LoVo (cell line): ENCODE data around the gene AMMECR1L.
"Not testable (repeated sequence)": the region's sequence is repeated elsewhere in the genome, so short reads cannot be mapped to it uniquely, and the experiment has no call there.

Experiments used
- DNase-seq: peaks from one replicate; pipeline ENCODE4 v3.0.0-alpha.2; 2016; ENCODE audit warnings: low spot score

The AMMECR1L gene

DNA sequence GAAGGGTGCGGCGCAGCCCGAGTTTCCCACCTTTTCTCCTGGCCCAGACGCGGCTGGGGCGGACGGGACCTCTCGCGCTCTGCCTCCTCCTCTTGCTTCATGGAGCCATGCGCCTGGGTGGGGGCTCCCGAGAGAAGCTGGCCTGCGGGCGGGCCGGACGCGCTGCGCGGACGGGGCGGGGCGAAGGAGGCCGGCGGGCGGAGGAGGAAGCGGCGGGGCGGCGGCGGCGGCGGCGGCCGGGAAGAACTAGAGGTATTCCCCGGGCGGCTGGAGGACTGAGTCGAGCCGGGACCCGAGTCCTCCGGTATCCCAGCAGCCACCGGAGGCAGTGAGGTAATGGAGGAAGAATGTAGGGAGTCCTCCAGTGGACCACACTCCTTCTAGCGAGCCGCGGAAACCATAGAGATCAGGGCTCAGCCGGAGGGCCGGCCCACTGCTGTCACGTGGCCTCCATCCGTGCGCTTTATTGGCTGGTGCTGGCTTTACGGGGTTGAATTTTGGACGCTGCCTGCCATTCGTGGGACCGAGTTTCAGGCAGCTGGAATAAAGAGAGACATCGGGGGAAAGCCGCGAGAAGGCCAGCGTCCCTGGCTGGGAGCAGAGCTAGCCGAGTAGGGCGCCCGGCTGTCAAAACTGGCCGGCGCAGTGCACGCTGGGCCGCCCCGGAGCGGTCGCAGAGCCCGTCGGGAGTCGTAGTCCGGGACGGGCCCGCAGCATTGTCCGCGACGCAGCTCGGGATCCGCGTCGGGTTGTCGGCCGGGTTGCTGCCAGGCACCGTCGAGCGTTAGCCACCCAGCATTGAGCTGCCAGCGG, at the start of gene AMMECR1L:
TSS of gene AMMECR1L (minus strand) at position 177 of the 813 bp plus-strand sequence. CDS start 11,722 bp downstream, outside the sequence.
- DNase-seq, result peak; percentile 44

DNA sequence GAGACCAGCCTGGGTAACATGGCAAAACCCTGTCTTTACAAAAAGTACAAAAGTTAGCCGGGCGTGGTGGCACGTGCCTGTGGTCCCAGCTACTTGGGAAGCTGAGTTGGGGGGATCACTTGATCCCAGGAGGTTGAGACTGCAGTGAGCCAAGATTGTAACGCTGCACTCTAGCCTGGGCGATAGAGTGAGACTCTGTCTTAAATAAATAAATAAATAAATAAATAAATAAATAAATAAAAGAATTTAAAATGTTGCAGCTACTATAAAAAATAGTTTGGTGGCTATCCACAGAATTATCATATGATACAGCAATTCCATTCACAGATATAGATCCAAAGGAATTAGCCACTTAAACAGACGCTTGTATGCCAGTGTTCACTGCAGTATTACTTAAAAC, 49.6 kb upstream of the AMMECR1L start:
- no peak for DNase-seq

DNA sequence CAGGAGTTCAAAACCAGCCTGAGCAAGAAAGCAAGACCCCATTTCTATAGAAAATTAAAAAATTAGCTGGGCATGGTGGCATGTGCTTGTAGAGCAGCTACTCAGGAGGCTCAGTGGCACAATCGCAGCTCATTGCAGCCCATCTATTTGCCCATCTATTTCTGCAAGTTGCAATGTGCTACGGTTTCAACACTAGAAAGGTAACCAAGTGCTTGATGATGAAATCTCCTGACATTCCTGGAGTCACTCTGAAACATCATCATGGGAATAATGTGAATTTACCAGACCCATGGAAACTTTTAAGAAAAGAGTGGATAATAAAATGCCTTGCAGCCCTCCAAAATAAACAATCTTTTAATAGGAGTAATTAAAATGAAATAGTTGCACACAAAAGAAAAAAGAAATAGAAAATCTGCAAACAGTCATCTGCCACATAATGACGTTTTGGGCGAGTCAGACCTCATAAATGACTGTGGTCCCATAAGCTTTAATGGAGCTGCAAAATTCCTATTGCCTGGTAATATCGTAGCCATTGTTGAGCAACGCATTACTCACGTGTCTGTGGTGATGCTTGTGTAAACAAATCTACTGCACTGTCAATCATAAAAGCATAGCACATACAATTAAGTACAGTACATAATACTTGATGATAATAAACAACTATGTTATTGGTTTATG, 46.6 kb upstream of the AMMECR1L start:
- DNase-seq, result peak; percentile 84

DNA sequence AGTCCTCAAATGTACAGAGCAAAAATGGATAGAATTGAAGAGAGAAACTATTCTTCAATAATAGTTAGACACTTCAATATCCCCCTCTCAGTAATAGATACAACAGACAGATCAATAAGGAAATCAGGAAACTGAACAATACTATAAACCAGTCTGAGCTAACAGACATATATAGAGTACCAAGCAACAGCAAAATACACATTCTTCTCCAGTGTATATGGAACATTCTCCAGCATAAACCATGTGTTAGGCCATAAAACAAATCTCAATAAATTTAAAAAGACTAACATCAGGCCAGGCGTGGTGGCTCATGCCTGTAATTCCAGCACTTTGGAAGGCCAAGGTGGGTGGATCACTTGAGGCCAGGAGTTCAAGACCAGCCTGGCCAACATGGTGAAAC, 43.7 kb upstream of the AMMECR1L start:
- DNase-seq, result no peak

DNA sequence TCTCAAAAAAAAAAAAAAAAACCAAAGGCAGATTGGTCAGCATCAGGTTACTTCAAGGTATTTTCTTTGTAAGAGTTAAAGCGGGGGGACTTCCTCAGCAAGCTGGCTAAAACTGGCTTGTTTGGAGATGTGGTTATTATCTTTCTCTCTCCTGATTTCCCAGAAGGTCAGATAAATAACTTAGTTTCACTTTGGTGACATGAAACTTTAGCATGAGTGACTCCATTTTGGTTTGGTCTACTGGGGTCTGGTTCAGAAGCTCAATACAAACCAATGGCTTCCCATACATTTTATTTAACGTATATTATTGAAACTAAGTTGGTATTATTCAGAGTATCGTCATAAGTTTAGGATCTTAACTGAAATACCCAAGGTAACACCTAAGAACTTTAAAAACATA, 41.6 kb upstream of the AMMECR1L start:
- DNase-seq, result no peak

DNA sequence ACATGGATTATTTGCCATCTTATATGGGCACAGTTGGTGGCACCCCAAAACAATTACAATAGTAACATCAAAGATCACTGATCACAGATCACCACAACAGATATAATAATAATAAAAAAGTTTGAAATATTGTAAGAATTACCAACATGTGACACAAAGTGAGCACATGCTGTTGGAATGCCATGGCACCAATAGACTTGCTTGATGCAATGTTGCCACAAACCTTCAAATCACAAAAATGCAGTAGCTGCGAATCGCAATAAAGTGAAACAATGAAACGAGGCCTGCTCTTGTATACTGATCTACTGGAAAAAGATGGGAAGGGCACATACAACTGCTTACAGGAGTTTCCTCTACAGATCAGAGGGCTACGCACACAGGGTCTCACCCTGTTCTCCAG, 32.2 kb upstream of the AMMECR1L start:
- no peak for DNase-seq

DNA sequence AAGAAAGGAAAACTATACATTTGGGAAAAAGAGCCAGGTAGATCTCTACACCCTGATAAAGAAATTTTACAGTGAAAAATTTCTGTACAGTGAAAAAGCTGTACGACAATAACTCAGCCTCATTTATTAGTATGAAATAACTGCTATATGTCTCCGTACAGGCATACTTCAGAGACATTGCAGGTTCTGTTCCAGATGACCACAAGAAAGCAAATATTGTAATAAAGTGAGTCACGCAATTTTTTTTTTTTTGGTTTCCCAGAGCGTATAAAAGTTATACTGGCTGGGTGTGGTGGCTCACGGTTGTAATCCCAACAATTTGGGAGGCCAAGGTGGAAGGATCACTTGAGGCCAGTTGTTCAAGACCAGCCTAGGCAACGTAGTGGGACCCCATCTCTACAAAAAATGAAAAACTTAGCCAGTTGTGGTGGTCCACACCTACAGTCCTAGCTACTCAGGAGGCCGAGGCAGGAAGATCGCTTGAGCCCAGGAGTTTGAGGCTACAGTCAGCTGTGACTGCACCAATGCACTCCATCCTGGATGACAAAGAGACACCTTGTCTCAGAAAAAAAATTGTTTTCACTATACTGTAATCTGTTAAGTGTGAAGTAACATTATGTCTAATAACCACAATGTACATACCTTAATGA, 28.2 kb upstream of the AMMECR1L start:
- DNase-seq, result peak; percentile 83

DNA sequence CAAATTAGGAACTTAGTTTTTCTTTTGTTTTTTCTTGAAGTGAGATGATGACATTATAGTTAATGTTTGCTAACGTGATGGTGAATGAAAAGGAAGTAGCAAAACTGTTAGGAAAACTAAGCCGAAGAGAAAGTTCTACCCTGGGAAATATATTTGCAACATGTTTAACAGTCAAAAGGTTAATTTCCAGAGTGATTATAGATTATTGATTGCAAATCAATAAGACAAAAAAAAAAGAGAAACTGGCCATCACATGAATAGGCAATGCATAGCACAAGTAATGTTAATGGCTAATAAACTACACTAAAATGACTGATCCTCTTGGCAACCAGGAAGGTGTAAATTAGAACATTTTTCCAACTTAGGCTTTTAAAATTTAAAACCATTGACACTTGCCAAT, 26.0 kb upstream of the AMMECR1L start:
- no peak for DNase-seq

DNA sequence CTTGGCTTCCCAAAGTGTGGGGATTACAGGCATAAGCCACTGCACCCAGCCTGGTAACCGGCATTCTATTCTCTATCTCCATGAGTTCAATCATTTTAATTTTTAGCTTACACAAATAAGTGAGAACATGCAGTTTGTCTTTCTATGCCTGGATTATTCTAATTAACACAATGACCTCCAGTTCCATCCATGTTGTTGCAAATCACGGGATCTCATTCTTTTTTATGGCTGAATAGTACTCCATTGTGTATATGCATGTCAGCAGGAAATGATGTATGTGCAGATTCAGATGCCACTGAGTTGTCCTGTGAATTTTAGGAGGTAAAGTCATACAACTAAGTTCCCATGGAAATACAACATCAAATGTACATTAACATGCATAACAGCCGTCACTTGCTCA, 24.7 kb upstream of the AMMECR1L start:
- no peak for DNase-seq

DNA sequence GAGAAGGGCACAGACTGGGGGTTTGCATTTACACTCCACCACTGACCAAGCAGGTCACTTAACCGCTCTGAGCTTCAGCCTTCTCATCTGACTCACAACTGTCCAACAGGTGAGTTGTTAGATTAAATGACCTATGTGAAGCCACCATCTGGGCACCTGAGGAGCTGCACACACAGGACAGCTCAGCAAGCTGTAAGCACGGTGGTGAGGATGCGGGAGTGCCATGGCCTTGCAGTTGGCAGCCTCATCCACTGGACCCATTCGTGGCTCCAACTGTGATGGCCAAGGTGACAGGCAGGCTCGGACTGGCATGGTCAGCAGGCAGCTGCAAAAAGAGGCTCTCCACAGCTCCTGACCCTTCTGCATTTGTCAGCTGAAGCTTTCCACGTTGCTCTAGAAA, 23.3 kb upstream of the AMMECR1L start:
- no peak for DNase-seq

DNA sequence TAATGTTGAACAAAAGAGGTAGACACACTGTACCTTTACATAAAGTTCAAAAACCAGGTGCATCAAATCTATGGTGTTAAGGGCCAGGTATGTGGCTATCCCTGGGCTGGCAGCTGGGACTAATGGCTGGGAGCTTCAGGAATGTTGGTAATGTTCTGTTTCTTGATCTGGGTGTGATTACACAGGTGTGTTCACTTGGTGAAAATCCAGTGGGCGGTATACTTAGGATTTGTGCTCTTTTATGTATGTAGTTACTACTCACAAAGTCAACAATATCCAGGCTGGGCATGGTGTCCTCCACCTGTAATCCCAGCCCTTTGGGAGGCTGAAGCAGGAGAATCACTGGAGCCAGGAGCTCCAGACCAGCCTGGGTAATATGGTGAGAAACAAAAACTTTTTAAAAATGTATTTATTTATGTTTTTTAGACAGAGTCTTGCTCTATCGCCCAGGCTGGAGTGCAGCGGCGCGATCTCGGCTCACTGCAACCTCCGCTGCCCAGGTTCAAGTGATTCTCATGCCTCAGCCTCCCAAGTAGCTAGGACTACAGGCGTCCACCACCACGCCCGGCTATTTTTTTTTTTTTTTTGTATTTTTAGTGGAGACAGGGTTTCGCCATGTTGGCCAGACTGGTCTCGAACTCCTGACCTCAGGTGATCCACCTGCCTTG, 22.1 kb upstream of the AMMECR1L start:
- DNase-seq, result not testable (repeated sequence)

DNA sequence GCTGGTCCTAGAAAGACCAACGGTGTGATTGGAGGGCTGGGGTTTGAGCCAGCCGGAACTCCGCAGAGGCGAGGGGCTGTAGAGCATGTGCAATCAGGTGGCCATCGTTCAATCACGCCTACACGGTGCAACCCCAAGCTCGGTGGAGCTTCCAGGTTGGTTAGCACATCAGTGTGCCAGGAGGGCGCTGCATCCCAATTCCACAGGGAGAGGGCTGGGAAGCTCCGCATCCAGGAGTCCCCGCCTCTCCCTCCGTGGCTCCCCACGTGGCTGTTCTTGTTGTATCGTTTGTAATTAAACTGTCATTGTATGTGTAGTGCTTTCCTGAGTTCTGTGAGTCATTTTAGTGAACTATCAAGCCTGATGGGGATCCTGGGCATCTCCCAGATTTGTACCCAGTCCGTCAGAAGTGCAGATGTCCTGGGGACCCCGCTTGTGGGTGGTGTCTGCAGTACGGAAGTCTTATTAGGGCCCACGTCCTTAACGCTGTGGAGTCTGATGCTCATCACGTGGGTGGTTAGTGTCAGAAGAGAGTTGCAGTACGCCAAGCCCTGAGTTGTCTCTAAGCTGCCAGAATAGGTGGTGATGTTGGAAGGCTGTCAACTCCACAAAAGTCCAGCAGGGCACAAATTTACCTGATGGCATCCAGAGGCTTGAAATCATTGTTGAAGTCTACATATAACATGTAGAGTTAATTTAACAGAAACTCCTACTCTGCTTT, 20.6 kb upstream of the AMMECR1L start:
- no peak for DNase-seq

DNA sequence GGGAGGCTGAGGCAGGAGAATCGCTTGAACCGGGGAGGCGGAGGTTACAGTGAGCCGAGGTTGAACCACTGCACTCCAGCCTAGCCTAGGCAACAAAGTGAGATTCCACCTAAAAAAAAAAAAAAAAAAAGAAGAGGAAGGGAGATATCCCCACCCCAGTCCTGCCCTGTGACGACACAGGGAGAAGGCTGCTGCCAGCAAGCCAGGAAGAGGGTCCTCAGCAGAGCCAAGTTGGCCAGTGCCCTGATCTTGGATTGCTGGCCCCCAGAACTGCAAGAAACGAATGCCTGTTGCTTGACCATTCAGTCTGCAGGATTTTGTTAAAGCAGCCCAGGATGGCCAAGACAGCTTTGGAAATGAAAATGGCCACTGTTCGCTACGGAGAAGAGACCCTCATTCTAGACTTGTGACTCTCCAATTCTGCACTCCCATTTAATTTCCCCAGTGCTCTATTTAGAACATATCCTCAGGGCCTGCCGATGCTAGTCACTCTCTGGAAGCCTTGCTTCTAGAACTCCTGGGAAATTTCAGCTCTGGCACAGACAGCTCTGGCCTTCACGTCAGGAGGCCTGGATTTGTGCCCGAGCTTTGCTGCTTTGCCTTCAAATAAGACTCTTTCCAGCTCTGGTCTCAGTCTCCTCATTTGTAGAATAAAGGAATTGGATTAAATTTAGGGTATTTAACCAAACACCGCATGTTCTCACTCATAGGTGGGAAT, 15.7 kb upstream of the AMMECR1L start:
- DNase-seq, result no peak

DNA sequence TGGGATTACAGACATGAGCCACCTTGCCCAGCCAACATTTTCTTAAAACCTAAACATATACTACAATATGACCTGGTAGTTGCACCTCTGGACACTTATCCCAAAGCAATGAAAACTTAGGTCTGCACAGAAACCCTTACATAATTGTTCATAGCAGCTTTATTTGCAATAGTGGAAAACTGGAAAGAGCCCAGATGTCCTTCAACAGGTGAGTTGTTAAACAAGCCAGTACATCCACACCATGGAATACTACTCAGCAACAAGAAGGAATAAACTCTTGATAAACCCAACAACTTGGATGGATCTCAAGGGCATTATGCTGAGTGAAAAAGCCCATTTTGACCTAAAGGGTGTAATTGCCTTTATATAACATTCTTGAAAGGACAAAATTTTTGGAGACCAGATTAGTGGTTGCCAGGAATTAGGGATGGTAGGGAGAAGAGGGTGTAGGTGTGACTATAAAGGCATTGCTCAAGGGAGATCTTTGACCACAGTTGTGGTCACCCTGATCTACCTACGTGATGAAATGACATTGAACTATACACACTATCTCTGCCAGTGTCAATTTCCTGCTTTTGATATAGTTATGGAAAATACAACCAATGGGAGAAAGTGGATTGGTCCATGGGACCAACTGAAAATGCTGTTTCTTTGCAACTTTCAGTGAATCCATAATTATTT, 11.9 kb upstream of the AMMECR1L start:
- DNase-seq, result no peak

DNA sequence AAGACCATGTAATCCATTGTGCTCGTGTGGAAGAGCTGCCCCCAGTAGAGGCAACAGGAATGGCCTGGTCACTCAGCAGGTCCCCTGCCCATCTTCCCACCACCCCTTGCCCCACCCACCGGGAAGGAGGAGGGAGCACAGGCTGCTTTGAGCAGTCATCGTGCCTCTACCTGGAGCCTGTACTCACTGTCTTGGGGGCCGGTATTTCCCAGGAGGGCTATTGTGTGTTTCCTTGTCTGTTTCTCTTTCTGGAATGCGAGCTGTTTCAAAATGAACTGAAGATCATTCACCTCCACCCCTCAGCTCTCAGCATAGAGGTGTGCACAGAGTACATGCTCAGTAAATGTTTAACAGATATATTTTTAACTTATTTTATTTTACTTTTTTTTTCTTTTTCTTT, 7.7 kb upstream of the AMMECR1L start:
- DNase-seq, result no peak

DNA sequence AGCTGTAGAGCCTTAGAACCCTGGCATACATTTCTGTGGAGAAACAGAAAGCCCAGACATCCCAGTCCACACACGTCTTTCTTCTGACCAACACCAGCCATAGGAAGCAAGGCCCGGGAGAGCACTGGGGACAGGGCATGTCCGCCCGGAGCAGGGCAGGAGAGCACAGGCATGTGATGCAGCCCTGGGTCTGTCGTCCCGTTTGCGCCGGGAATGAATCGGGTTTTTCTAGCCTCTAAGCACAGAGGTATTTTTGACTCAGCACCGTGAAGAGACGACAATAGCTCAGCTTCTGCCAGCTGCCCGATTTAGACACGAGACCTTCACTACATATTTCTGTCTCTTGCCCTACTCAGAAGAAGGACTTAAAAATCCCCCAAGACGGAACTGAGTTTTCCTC, 7.3 kb upstream of the AMMECR1L start:
- no peak for DNase-seq

DNA sequence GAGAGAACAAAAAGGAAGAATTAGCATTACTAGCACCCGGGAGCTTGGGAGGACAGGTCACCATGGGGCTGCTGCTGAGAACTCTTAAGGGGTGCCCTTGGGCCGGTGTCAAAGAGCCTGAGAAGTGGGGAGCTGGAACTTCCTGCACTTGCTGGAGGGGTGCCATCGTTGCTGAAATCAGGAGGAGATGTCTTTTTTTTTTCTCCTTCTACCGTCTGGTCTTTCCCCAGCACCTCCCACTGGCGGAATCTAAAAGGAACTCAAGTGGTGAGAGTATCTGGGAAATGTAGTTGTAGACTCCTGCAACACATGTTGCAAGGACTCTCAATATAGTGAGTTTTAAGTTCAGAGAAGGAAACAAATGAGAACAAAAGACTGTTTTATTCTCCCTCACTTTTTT, 6.1 kb upstream of the AMMECR1L start:
- no peak for DNase-seq

DNA sequence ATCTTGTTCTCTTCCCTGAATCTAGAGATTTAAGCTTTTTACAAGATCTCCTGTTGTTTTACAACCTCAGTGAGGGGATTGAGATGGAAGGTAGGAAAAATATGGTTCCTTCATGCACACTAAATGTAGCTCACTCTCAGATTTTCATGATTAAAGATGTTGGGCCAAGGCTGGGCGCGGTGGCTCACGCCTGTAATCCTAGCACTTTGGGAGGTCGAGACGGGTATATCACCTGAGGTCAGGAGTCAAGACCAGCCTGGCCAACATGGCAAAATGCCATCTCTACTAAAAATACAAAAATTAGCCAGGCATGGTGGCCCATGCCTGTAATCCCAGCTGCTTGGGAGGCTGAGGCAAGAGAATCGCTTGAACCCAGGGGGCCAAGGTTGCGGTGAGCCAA, 5.0 kb upstream of the AMMECR1L start:
- DNase-seq, result not testable (repeated sequence)

DNA sequence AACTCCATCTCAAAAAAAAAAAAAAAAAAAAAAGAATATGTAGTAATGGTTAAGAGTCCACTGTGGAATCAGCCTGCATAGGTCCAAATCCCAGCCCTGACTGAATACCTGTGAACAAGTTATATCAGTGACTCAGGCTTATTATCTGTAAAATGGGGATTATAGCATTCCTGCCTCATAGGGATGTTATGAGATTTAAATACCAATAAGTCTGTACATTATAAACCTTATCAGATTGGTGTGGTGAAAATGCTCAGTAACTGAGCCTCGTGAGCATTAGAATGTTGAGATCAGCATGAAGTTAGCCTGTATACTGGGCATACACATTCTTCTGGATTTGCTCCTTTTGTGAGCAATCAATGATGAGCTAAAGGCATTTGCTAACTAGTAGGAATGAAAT, 3.0 kb upstream of the AMMECR1L start:
- no peak for DNase-seq

DNA sequence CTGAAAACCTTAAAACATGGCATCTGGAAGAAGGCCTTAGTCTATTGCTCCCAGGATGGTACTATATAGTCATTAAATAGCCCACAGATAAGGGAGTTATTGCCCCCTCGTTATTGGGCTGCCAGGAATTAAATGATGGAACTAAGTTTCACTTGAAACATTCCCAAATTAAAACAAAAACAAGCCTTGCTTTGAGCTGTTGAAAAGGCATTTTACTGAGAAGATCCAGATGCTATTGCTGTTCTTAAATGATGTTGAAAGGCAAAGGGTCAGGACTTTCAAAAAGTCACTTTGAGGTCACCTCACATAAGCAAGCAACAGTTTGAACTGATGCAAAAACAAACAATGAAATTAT, 2.0 kb upstream of the AMMECR1L start:
- no peak for DNase-seq
